GM23248 (cell line): ENCODE measurements around the gene HS3ST2.

Experiments
- EZH2 ChIP-seq: fragments of 200-600 bp; sonication (generic); IDR thresholded peaks from 2 replicates; pipeline ENCODE4 v1.6.1; 2018; ENCODE audit warnings: antibody characterized with exemption, mild to moderate bottlenecking; ENCODE audit not compliant: insufficient read depth, poor library complexity, severe bottlenecking
- EZH2phosphoT487 ChIP-seq: fragments of 200-600 bp; sonication (generic); IDR thresholded peaks from 2 replicates; pipeline ENCODE4 v1.6.1; 2018; ENCODE audit warnings: antibody characterized with exemption, moderate library complexity, mild to moderate bottlenecking, low read depth; ENCODE audit not compliant: insufficient read depth

- TF ChIP-seq EZH2: no peak
- no peak for TF ChIP-seq EZH2phosphoT487
Observed at GRCh38 chr16:22799113-22799512, 14.8 kb upstream of the HS3ST2 start.
